ENCODE measurements around the gene TRMT44. TPM values are rescaled to one million over a fixed set of nuclear protein-coding genes. Genes with fewer than 3 reads are reported as not detected.

The TRMT44 gene
- total and polyA plus RNA-seq, 12 donors: 4.5 to 10.2 (median 7.9) TPM

- H3K9me3 ChIP-seq: no peaks in the 10 kb centered on the region
- intact Hi-C loops (cut with DNase I): loop anchor here in 1 of 10 donors (1.0 kb wide), 1 partner anchor 12 kb away; no protein-coding TSS in a partner anchor
- H3K27me3 ChIP-seq: no peaks in the 10 kb centered on the region
- peaks cover 29 to 89% (median 74%) of the 10 kb centered on the region in 9 donors for H3K4me1 ChIP-seq
- no peak for DNase-seq
- ATAC-seq: peak; percentile 32 to 67 (median 62)
- H3K27ac ChIP-seq: peak overlapping the region; percentile 88 to 97 (median 94)
- peaks cover 0 to 15% (median 0%) of the 10 kb centered on the region in 9 donors for H3K36me3 ChIP-seq
- H3K4me3 ChIP-seq: peak overlapping the region; percentile 79 to 99 (median 96)
- no peak for TF ChIP-seq CTCF (IDR thresholded peaks at IDR 0.05)
- WGBS, 2 donors: 35 to 37% methylated on average over 12 of the region's 12 CpGs
Measured at GRCh38 chr4:8439914-8440491, 574 bp upstream of the TRMT44 start.

GRCh38 chr4:8441499-8442091, 1.0 kb downstream of the TRMT44 start:
- no peak for DNase-seq
- Histone ChIP-seq H3K27me3 (no peaks in the 10 kb centered on the region), H3K36me3 (peaks cover 0 to 31% (median 0%) of the 10 kb centered on the region in 9 donors), H3K4me1 (peaks cover 25 to 87% (median 58%) of the 10 kb centered on the region in 9 donors), H3K9me3 (no peaks in the 10 kb centered on the region), H3K27ac (peak overlapping the region in 4 of 10 donors; percentile 93 to 97 (median 95)), H3K4me3 (peak overlapping the region; percentile 79 to 99 (median 96))
- ATAC-seq: no peak
- WGBS, 2 donors: 50% methylated on average over 17 of the region's 17 CpGs
- no peak for TF ChIP-seq CTCF (IDR thresholded peaks at IDR 0.05)
- intact Hi-C loops (cut with DNase I): no loop called here

GRCh38 chr4:8442596-8443358, 2.2 kb downstream of the TRMT44 start:
- no peak for ATAC-seq
- peak overlapping the region in 3 of 10 donors; percentile 96 to 98 (median 97) for H3K4me3 ChIP-seq
- peaks cover 18 to 75% (median 50%) of the 10 kb centered on the region in 9 donors for H3K4me1 ChIP-seq
- WGBS, 2 donors: 55 to 65% methylated on average over 10 of the region's 10 CpGs
- peaks cover 0 to 43% (median 2%) of the 10 kb centered on the region in 9 donors for H3K36me3 ChIP-seq
- no peaks in the 10 kb centered on the region for H3K9me3 ChIP-seq
- TF ChIP-seq CTCF (IDR thresholded peaks at IDR 0.05): no peak
- no peak for DNase-seq
- intact Hi-C loops (cut with DNase I): no loop called here
- no peak overlapping the region for H3K27ac ChIP-seq
- H3K27me3 ChIP-seq: no peaks in the 10 kb centered on the region

- DNase-seq: no peak
- intact Hi-C loops (cut with DNase I): no loop called here
- Histone ChIP-seq H3K27ac (no peak overlapping the region), H3K9me3 (no peaks in the 10 kb centered on the region), H3K27me3 (no peaks in the 10 kb centered on the region), H3K4me1 (peaks cover 18 to 65% (median 41%) of the 10 kb centered on the region in 9 donors), H3K36me3 (peaks cover 0 to 53% (median 7%) of the 10 kb centered on the region in 9 donors), H3K4me3 (no peak overlapping the region)
- no peak for TF ChIP-seq CTCF (IDR thresholded peaks at IDR 0.05)
- 62 to 70% methylated on average over 6 of the region's 6 CpGs for WGBS, 2 donors
- ATAC-seq: no peak
Measured at GRCh38 chr4:8443801-8444200, 3.2 kb downstream of the TRMT44 start.
